ENCODE data around the gene PICK1.
A peak's percentile ranks its signal among the peaks of the same experiment; 100 is the strongest.

PICK1 gene

GRCh38 chr22:38051261-38051660 is 5.9 kb upstream of the PICK1 start:
- DNase-seq: no peak

- peak; percentile 69 to 70 for DNase-seq
Measured at GRCh38 chr22:38051900-38052862, 5.0 kb upstream of the PICK1 start.

GRCh38 chr22:38062791-38063190 is 5.6 kb downstream of the PICK1 start:
- DNase-seq: no peak

GRCh38 chr22:38065539-38065938 is 8.3 kb downstream of the PICK1 start:
- no peak for DNase-seq

- DNase-seq: no peak
Measured at GRCh38 chr22:38066381-38067027, 9.3 kb downstream of the PICK1 start.

- DNase-seq: no peak
Measured at GRCh38 chr22:38067028-38067415, 9.8 kb downstream of the PICK1 start.

GRCh38 chr22:38067761-38068360 is 10.7 kb downstream of the PICK1 start:
- DNase-seq: no peak

- DNase-seq: no peak
Measured at GRCh38 chr22:38068641-38069371, 11.6 kb downstream of the PICK1 start.

GRCh38 chr22:38069372-38070249 is 12.4 kb downstream of the PICK1 start:
- DNase-seq: no peak

- no peak for DNase-seq
Measured at GRCh38 chr22:38070250-38070921, 13.2 kb downstream of the PICK1 start.

- no peak for DNase-seq
Measured at GRCh38 chr22:38071421-38072321, 14.5 kb downstream of the PICK1 start.

- DNase-seq: no peak
Measured at GRCh38 chr22:38072322-38073149, 15.3 kb downstream of the PICK1 start.

- DNase-seq: no peak
Measured at GRCh38 chr22:38073150-38074130, 16.2 kb downstream of the PICK1 start.

GRCh38 chr22:38074181-38075104 is 17.2 kb downstream of the PICK1 start:
- no peak for DNase-seq

GRCh38 chr22:38075105-38075825 is 18.1 kb downstream of the PICK1 start:
- DNase-seq: no peak

- no peak for DNase-seq
Measured at GRCh38 chr22:38075961-38076360, 18.8 kb downstream of the PICK1 start.
